Endothelial cell of umbilical vein (primary cell): ENCODE results near the gene KLHL21. TPM values are rescaled to one million over a fixed set of nuclear protein-coding genes. Genes with fewer than 3 reads are reported as not detected.

Experiments
- BruUV-seq: library from RNA; stranded (reverse); fragments of 400-500 nt; replicated peaks from 2 replicates; lab custom pipeline; 2021; lab: Mats Ljungman, UMichigan
- CTCF ChIA-PET: fragments of 300-600, 350-600 bp; sonication (Branson Sonifier 250); formaldehyde crosslinking; loops from one replicate; lab custom pipeline; 2021; ENCODE audit warnings: antibody characterized with exemption, inconsistent platforms; lab: Charles Lee
- POLR2A ChIA-PET: fragments of 300-600, 350-600 bp; sonication (Branson Sonifier 250); formaldehyde crosslinking; loops from one replicate; lab custom pipeline; 2021; ENCODE audit warnings: antibody characterized with exemption, inconsistent platforms; lab: Charles Lee
- DNase-seq: peaks from one replicate; pipeline ENCODE4 v3.0.0-alpha.2; 2011; ENCODE audit warnings: low read depth, low spot score
- FAIRE-seq: peaks from 2 replicates; lab custom pipeline; 2011; peaks lifted over from hg19 to GRCh38; lab: Jason Lieb, UNC
- H2AFZ ChIP-seq: 2 replicates; pipeline ENCODE4 v1.6.0; 2012; ENCODE audit warnings: low read depth, low read length, control low read depth, inconsistent platforms
- H3K27ac ChIP-seq: 2 replicates; pipeline ENCODE4 v1.5.1; 2011; ENCODE audit warnings: low read depth, mild to moderate bottlenecking, control low read depth, low read length, moderate library complexity; ENCODE audit not compliant: insufficient read depth
- H3K27me3 ChIP-seq, 2 experiments: 2 replicates each; pipeline versions ENCODE4 v1.6.0 to v1.6.1; 2011; ENCODE audit warnings: low read length in 2 of 2, mixed read lengths in 1 of 2; ENCODE audit not compliant: control insufficient read depth in 2 of 2, insufficient read depth in 2 of 2
- H3K36me3 ChIP-seq, 2 experiments: 2 replicates in 1 of 2; 3 replicates in 1 of 2; pipeline ENCODE4 v1.5.1; 2011; ENCODE audit warnings: low read length in 2 of 2, mild to moderate bottlenecking in 1 of 2, moderate library complexity in 1 of 2; ENCODE audit not compliant: control insufficient read depth in 2 of 2, insufficient read depth in 2 of 2; ENCODE audit errors: extremely low read depth in 1 of 2
- H3K4me1 ChIP-seq: 3 replicates; pipeline ENCODE4 v1.5.1; 2011; ENCODE audit warnings: mild to moderate bottlenecking, low read length; ENCODE audit not compliant: control insufficient read depth, insufficient read depth; ENCODE audit errors: extremely low read depth
- H3K4me2 ChIP-seq: 2 replicates; pipeline ENCODE4 v1.6.1; 2011; ENCODE audit warnings: low read length, control low read depth, mixed read lengths; ENCODE audit not compliant: insufficient read depth
- H3K4me3 ChIP-seq, 3 experiments: fragments of 200-600 bp in 1 of 3; sonication (generic), shearing (Covaris generic) in 1 of 3; replicated peaks in 1 of 3; 2 replicates each; pipeline ENCODE4 v1.5.1; 2011 to 2016; ENCODE audit warnings: control low read depth in 3 of 3, low read length in 3 of 3, mild to moderate bottlenecking in 2 of 3, inconsistent platforms in 1 of 3, low read depth in 1 of 3, moderate library complexity in 1 of 3; ENCODE audit not compliant: insufficient read depth in 1 of 3
- H3K79me2 ChIP-seq: 2 replicates; pipeline ENCODE4 v1.6.0; 2012; ENCODE audit warnings: low read length, inconsistent platforms; ENCODE audit not compliant: control insufficient read depth, insufficient read depth
- H3K9ac ChIP-seq: replicated peaks from 2 replicates; pipeline ENCODE3; 2011; ENCODE audit warnings: low read length, control low read depth; ENCODE audit not compliant: insufficient read depth; ENCODE audit errors: extremely low read depth
- H3K9me1 ChIP-seq: replicated peaks from 3 replicates; pipeline ENCODE4 v1.6.0; 2011; ENCODE audit warnings: mild to moderate bottlenecking, low read length; ENCODE audit not compliant: control insufficient read depth, insufficient read depth; ENCODE audit errors: extremely low read depth
- H3K9me3 ChIP-seq: replicated peaks from 2 replicates; pipeline ENCODE4 v1.5.1; 2012; ENCODE audit warnings: low read length, inconsistent platforms; ENCODE audit not compliant: control insufficient read depth, insufficient read depth
- H4K20me1 ChIP-seq: replicated peaks from 2 replicates; pipeline ENCODE3; 2011; ENCODE audit warnings: mild to moderate bottlenecking, low read length; ENCODE audit not compliant: control insufficient read depth, insufficient read depth; ENCODE audit errors: extremely low read depth
- CTCF ChIP-seq, 2 donors: IDR thresholded peaks; 1 replicate in 1 of 2; 2 replicates in 1 of 2; pipeline ENCODE4 v1.5.1; 2011; ENCODE audit warnings: low read length in 2 of 2, mild to moderate bottlenecking in 2 of 2, moderate library complexity in 2 of 2, control low read depth in 1 of 2, inconsistent platforms in 1 of 2, low read depth in 1 of 2; ENCODE audit not compliant: insufficient read depth in 1 of 2; ENCODE audit errors: extremely low read depth in 1 of 2
- EZH2 ChIP-seq: IDR thresholded peaks from 2 replicates; pipeline ENCODE4 v1.6.1; 2012; ENCODE audit warnings: borderline replicate concordance, low read depth, mild to moderate bottlenecking, moderate library complexity, low read length, inconsistent platforms; ENCODE audit not compliant: severe bottlenecking
- FOS ChIP-seq: IDR thresholded peaks from 2 replicates; pipeline ENCODE4 v1.6.1; 2011; ENCODE audit warnings: mild to moderate bottlenecking, low read length, moderate library complexity, borderline replicate concordance; ENCODE audit not compliant: insufficient read depth
- GATA2 ChIP-seq: IDR thresholded peaks from 2 replicates; pipeline ENCODE4 v1.7.0; 2011; ENCODE audit warnings: low read depth, mild to moderate bottlenecking, moderate library complexity, mixed read lengths, low read length; ENCODE audit not compliant: insufficient read length, insufficient read depth
- JUN ChIP-seq: IDR thresholded peaks from 2 replicates; pipeline ENCODE4 v1.6.1; 2011; ENCODE audit warnings: borderline replicate concordance, low read depth; ENCODE audit not compliant: insufficient read length, insufficient read depth
- MAX ChIP-seq: IDR thresholded peaks from 2 replicates; pipeline ENCODE4 v1.6.1; 2011; ENCODE audit not compliant: insufficient read depth, insufficient read length
- MYC ChIP-seq: IDR thresholded peaks from one replicate; pipeline ENCODE4 v1.6.1; 2011; ENCODE audit warnings: mild to moderate bottlenecking, low read depth, low read length
- POLR2A ChIP-seq: IDR thresholded peaks from 2 replicates; pipeline ENCODE4 v1.6.1; 2012; ENCODE audit warnings: low read depth, mild to moderate bottlenecking, control low read depth, low read length
- POLR2AphosphoS5 ChIP-seq: IDR thresholded peaks from 2 replicates; pipeline ENCODE4 v1.6.1; 2012; ENCODE audit warnings: low read depth, mild to moderate bottlenecking, control low read depth, low read length, moderate library complexity; ENCODE audit not compliant: insufficient read depth
- dilution Hi-C: fragments of 300-500 bp; cut with MboI; formaldehyde crosslinking; loops from one replicate; pipeline ENCODE4 v1.15.0; 2019; ENCODE audit warnings: low sequenced_read_pairs; ENCODE audit not compliant: extremely low pct_ligation_motif_present
- intact Hi-C: fragments of 100-400 bp; cut with micrococcal nuclease; formaldehyde crosslinking; loops from one replicate; pipeline ENCODE4 v1.10.0; 2022
- polyA plus RNA-seq, 4 experiments: library from polyadenylated mRNA; depleted of rRNA in 3 of 4; stranded (reverse) in 3 of 4; unstranded in 1 of 4; fragments of >200 nt; gene quantifications; 2 replicates each; pipeline versions ENCODE4 v1.2.1 to v1.2.3, GENCODE V29; 2011 to 2012; ENCODE audit warnings: missing spikeins in 1 of 4
- total RNA-seq: library from RNA; stranded (reverse); gene quantifications from 2 replicates; pipeline ENCODE4 v1.2.3, GENCODE V29; 2021

KLHL21 gene
- total and polyA plus RNA-seq, 2 donors (not counting 3 experiments of a cell fraction or from before 2014, with no cell fraction given): 18.0 to 22.4 TPM

GRCh38 chr1:6593810-6594209 lies 8.9 kb downstream of the KLHL21 start:
- intact Hi-C loops (no loop called here), dilution Hi-C loops (no loop called here)
- H3K4me3 ChIP-seq: no peak overlapping the region
- no peak overlapping the region for H2AFZ ChIP-seq
- CTCF ChIA-PET: no interaction called here
- FAIRE-seq (no peak), DNase-seq (no peak)
- no TSS peak for BruUV-seq
- no peak overlapping the region for H3K27ac ChIP-seq
- no peaks in the 10 kb centered on the region for H3K4me1 ChIP-seq
- no peak overlapping the region for H3K9ac ChIP-seq
- no peaks in the 10 kb centered on the region for H3K9me3 ChIP-seq
- H3K36me3 ChIP-seq: peaks cover 6 to 48% of the 10 kb centered on the region in 2 experiments
- no peak for TF ChIP-seq JUN
- TF ChIP-seq MYC: no peak
- no peak for TF ChIP-seq EZH2
- TF ChIP-seq MAX: no peak
- no peak for TF ChIP-seq GATA2
- TF ChIP-seq CTCF (IDR thresholded peaks at IDR 0.05; ENCODE audit: extremely low read depth in 1 of 2, insufficient read depth in 1 of 2, low read depth in 1 of 2, low read length in 2 of 2): no peak
- TF ChIP-seq POLR2AphosphoS5: no peak
- TF ChIP-seq POLR2A: no peak
- no peak for TF ChIP-seq FOS
- no peak overlapping the region for H3K4me2 ChIP-seq
- POLR2A ChIA-PET: no interaction called here
- H3K27me3 ChIP-seq: no peaks in the 10 kb centered on the region
- H3K79me2 ChIP-seq: peaks cover 24% of the 10 kb centered on the region
- H4K20me1 ChIP-seq: no peaks in the 10 kb centered on the region
- no peaks in the 10 kb centered on the region for H3K9me1 ChIP-seq
